ENCODE data around the gene TFG. TPM values are rescaled to one million over a fixed set of nuclear protein-coding genes. Genes with fewer than 3 reads are reported as not detected.

The TFG gene
- total RNA-seq, 1 experiment from 2014 or later, result 134 TPM

GRCh38 chr3:100706365-100706764 is 2.9 kb upstream of the TFG start:
- DNase-seq (ENCODE audit: low read depth), result peak; percentile 7

GRCh38 chr3:100708644-100708988 is 678 bp upstream of the TFG start:
- no peak for DNase-seq (ENCODE audit: low read depth)

GRCh38 chr3:100709842-100710260 is 557 bp downstream of the TFG start:
- DNase-seq (ENCODE audit: low read depth), result peak; percentile 32

GRCh38 chr3:100710261-100710968 is 1.1 kb downstream of the TFG start:
- peak; percentile 75 for DNase-seq (ENCODE audit: low read depth)

- no peak for DNase-seq (ENCODE audit: low read depth)
These were observed 5.9 kb downstream of the TFG start for GRCh38 chr3:100715176-100715575.

GRCh38 chr3:100717063-100717462 is 7.8 kb downstream of the TFG start:
- no peak for DNase-seq (ENCODE audit: low read depth)

GRCh38 chr3:100717637-100718487 is 8.6 kb downstream of the TFG start:
- no peak for DNase-seq (ENCODE audit: low read depth)

- no peak for DNase-seq (ENCODE audit: low read depth)
These were observed 9.8 kb downstream of the TFG start for GRCh38 chr3:100719136-100719535.

- no peak for DNase-seq (ENCODE audit: low read depth)
These were observed 11.1 kb downstream of the TFG start for GRCh38 chr3:100720426-100720825.

GRCh38 chr3:100725935-100726513 is 16.7 kb downstream of the TFG start:
- no peak for DNase-seq (ENCODE audit: low read depth)

GRCh38 chr3:100726706-100727105 is 17.4 kb downstream of the TFG start:
- DNase-seq (ENCODE audit: low read depth), result no peak

- DNase-seq (ENCODE audit: low read depth), result no peak
These were observed 21.2 kb downstream of the TFG start for GRCh38 chr3:100730524-100730923.

GRCh38 chr3:100732435-100732834 is 23.1 kb downstream of the TFG start:
- no peak for DNase-seq (ENCODE audit: low read depth)

- peak; percentile 7 for DNase-seq (ENCODE audit: low read depth)
These were observed 28.0 kb downstream of the TFG start for GRCh38 chr3:100737334-100737733.

- no peak for DNase-seq (ENCODE audit: low read depth)
These were observed 30.9 kb downstream of the TFG start for GRCh38 chr3:100740207-100740606.

- no peak for DNase-seq (ENCODE audit: low read depth)
These were observed 34.2 kb downstream of the TFG start for GRCh38 chr3:100743535-100743934.

- DNase-seq (ENCODE audit: low read depth), result no peak
These were observed 35.4 kb downstream of the TFG start for GRCh38 chr3:100744671-100745070.

GRCh38 chr3:100745617-100746016 is 36.3 kb downstream of the TFG start:
- no peak for DNase-seq (ENCODE audit: low read depth)

GRCh38 chr3:100746092-100746491 is 36.8 kb downstream of the TFG start:
- no peak for DNase-seq (ENCODE audit: low read depth)

GRCh38 chr3:100748220-100748619 is 38.9 kb downstream of the TFG start:
- no peak for DNase-seq (ENCODE audit: low read depth)

GRCh38 chr3:100748967-100749366 is 39.7 kb downstream of the TFG start:
- no peak for DNase-seq (ENCODE audit: low read depth)

- no peak for DNase-seq (ENCODE audit: low read depth)
These were observed 44.6 kb downstream of the TFG start for GRCh38 chr3:100753846-100754245.
